HEK293 (cell line): Measurements from ENCODE around the gene PLCL1.
A peak's percentile ranks its signal among the peaks of the same experiment; 100 is the strongest.

ENCODE experiments used
- CTCF ChIA-PET: fragments of 350-600 bp; formaldehyde crosslinking; extraction: SDS; loops from one replicate; lab custom pipeline; 2021; ENCODE audit warnings: antibody characterized with exemption; lab: Yijun Ruan, JAX
- POLR2A ChIA-PET: fragments of 300-600 bp; formaldehyde crosslinking; extraction: SDS; loops from one replicate; lab custom pipeline; 2020; ENCODE audit warnings: antibody characterized with exemption, inconsistent platforms; lab: Yijun Ruan, JAX
- H3K27ac ChIP-seq: fragments of 200-500 bp; sonication (Bioruptor generic); 2 replicates; pipeline ENCODE4 v1.5.1; 2014; ENCODE audit warnings: low read depth, low read length, control low read depth, inconsistent platforms; ENCODE audit errors: extremely low read depth
- H3K36me3 ChIP-seq, 2 experiments: fragments of 200-500 bp in 1 of 2; sonication (Bioruptor generic) in 1 of 2; 1 replicate in 1 of 2; 2 replicates in 1 of 2; pipeline ENCODE4 v1.5.1; 2014 to 2017; ENCODE audit warnings: inconsistent platforms in 2 of 2, low read length in 2 of 2; ENCODE audit not compliant: control insufficient read depth in 2 of 2, insufficient read depth in 1 of 2
- H3K4me1 ChIP-seq: fragments of 200-500 bp; sonication (Bioruptor generic); 2 replicates; pipeline ENCODE4 v1.5.1; 2014; ENCODE audit warnings: mild to moderate bottlenecking, low read length, inconsistent platforms; ENCODE audit not compliant: control insufficient read depth, insufficient read depth
- H3K4me3 ChIP-seq: 2 replicates; pipeline ENCODE4 v1.5.1; 2011; ENCODE audit warnings: low read depth, mild to moderate bottlenecking, control low read depth, low read length, moderate library complexity
- H3K9me3 ChIP-seq: fragments of 200-500 bp; sonication (Bioruptor generic); 2 replicates; pipeline ENCODE4 v1.5.1; 2014; ENCODE audit warnings: low read depth, low read length, inconsistent platforms; ENCODE audit not compliant: control insufficient read depth, insufficient read depth
- GLIS2 ChIP-seq: fragments of 450-650 bp; formaldehyde crosslinking; IDR thresholded peaks from 2 replicates; pipeline ENCODE4 v1.5.1; 2016; ENCODE audit warnings: missing biosample characterization, missing genetic modification characterization
- IKZF3 ChIP-seq: fragments of 450-650 bp; IDR thresholded peaks from 2 replicates; pipeline ENCODE4 v1.5.0; 2018; ENCODE audit warnings: missing biosample characterization, mild to moderate bottlenecking, missing genetic modification characterization, moderate library complexity
- INSM2 ChIP-seq: fragments of 450-650 bp; formaldehyde crosslinking; IDR thresholded peaks from 2 replicates; pipeline ENCODE4 v1.5.1; 2016; ENCODE audit warnings: missing biosample characterization, missing genetic modification characterization
- KLF1 ChIP-seq: fragments of 450-650 bp; formaldehyde crosslinking; IDR thresholded peaks from 2 replicates; pipeline ENCODE4 v1.5.1; 2016; ENCODE audit warnings: missing biosample characterization, missing genetic modification characterization
- RBAK ChIP-seq: fragments of 450-650 bp; formaldehyde crosslinking; IDR thresholded peaks from 2 replicates; pipeline ENCODE4 v1.5.1; 2016; ENCODE audit warnings: missing biosample characterization, missing genetic modification characterization
- SALL2 ChIP-seq: fragments of 450-650 bp; formaldehyde crosslinking; IDR thresholded peaks from 2 replicates; pipeline ENCODE4 v1.5.0; 2017; ENCODE audit warnings: missing biosample characterization, mild to moderate bottlenecking, missing genetic modification characterization, borderline replicate concordance
- TRIM28 ChIP-seq: IDR thresholded peaks from 2 replicates; pipeline ENCODE4 v1.6.1; 2011; ENCODE audit warnings: low read length, control low read depth, borderline replicate concordance
- WT1 ChIP-seq: fragments of 450-650 bp; formaldehyde crosslinking; IDR thresholded peaks from 2 replicates; pipeline ENCODE4 v1.5.1; 2016; ENCODE audit warnings: missing biosample characterization, missing genetic modification characterization
- YY1 ChIP-seq: fragments of 450-650 bp; formaldehyde crosslinking; IDR thresholded peaks from 2 replicates; pipeline ENCODE4 v1.5.1; 2018; ENCODE audit warnings: missing biosample characterization, missing genetic modification characterization
- YY2 ChIP-seq: fragments of 450-650 bp; formaldehyde crosslinking; IDR thresholded peaks from 2 replicates; pipeline ENCODE4 v1.5.1; 2016; ENCODE audit warnings: missing biosample characterization, missing genetic modification characterization
- ZEB2 ChIP-seq: fragments of 450-650 bp; formaldehyde crosslinking; IDR thresholded peaks from 2 replicates; pipeline ENCODE4 v1.5.1; 2016; ENCODE audit warnings: missing biosample characterization, missing genetic modification characterization
- ZNF133 ChIP-seq: fragments of 450-650 bp; formaldehyde crosslinking; IDR thresholded peaks from 2 replicates; pipeline ENCODE4 v1.5.1; 2016; ENCODE audit warnings: missing biosample characterization, missing genetic modification characterization
- ZNF138 ChIP-seq: fragments of 450-650 bp; formaldehyde crosslinking; IDR thresholded peaks from 2 replicates; pipeline ENCODE4 v1.5.1; 2016; ENCODE audit warnings: missing biosample characterization, missing genetic modification characterization, borderline replicate concordance
- ZNF148 ChIP-seq: fragments of 450-650 bp; formaldehyde crosslinking; IDR thresholded peaks from 2 replicates; pipeline ENCODE4 v1.5.0; 2017; ENCODE audit warnings: missing biosample characterization, missing genetic modification characterization, borderline replicate concordance
- ZNF184 ChIP-seq: fragments of 450-650 bp; IDR thresholded peaks from 2 replicates; pipeline ENCODE4 v1.5.1; 2018; ENCODE audit warnings: missing biosample characterization, mild to moderate bottlenecking, missing genetic modification characterization
- ZNF223 ChIP-seq: fragments of 450-650 bp; formaldehyde crosslinking; IDR thresholded peaks from 2 replicates; pipeline ENCODE4 v1.5.1; 2016; ENCODE audit warnings: missing biosample characterization, missing genetic modification characterization
- ZNF280D ChIP-seq: fragments of 450-650 bp; formaldehyde crosslinking; IDR thresholded peaks from 2 replicates; pipeline ENCODE4 v1.5.1; 2016; ENCODE audit warnings: missing biosample characterization, missing genetic modification characterization
- ZNF335 ChIP-seq: fragments of 450-650 bp; formaldehyde crosslinking; conservative IDR thresholded peaks from 2 replicates; pipeline ENCODE4 v1.5.1; 2016; ENCODE audit warnings: missing biosample characterization, missing genetic modification characterization
- ZNF354C ChIP-seq: fragments of 450-650 bp; formaldehyde crosslinking; IDR thresholded peaks from 2 replicates; pipeline ENCODE4 v1.5.1; 2016; ENCODE audit warnings: missing biosample characterization, missing genetic modification characterization, low read depth, borderline replicate concordance
- ZNF394 ChIP-seq: fragments of 450-650 bp; formaldehyde crosslinking; IDR thresholded peaks from 2 replicates; pipeline ENCODE4 v1.5.1; 2016; ENCODE audit warnings: missing biosample characterization, missing genetic modification characterization, mild to moderate bottlenecking, moderate library complexity, borderline replicate concordance
- ZNF654 ChIP-seq: fragments of 450-650 bp; formaldehyde crosslinking; IDR thresholded peaks from 2 replicates; pipeline ENCODE4 v1.5.1; 2016; ENCODE audit warnings: low read depth, missing biosample characterization, missing genetic modification characterization
- ZNF707 ChIP-seq: fragments of 450-650 bp; formaldehyde crosslinking; IDR thresholded peaks from 2 replicates; pipeline ENCODE4 v1.5.1; 2016; ENCODE audit warnings: missing biosample characterization, missing genetic modification characterization
- ZNF791 ChIP-seq: fragments of 450-650 bp; formaldehyde crosslinking; IDR thresholded peaks from 2 replicates; pipeline ENCODE4 v1.5.1; 2016; ENCODE audit warnings: missing biosample characterization, missing genetic modification characterization
- ZSCAN23 ChIP-seq: fragments of 450-650 bp; formaldehyde crosslinking; IDR thresholded peaks from 2 replicates; pipeline ENCODE4 v1.5.1; 2016; ENCODE audit warnings: missing biosample characterization, missing genetic modification characterization
- TF ChIP-seq, protein P1 (sequence below): fragments of 450-650 bp; IDR thresholded peaks from 2 replicates; pipeline ENCODE4 v1.5.1; 2018; ENCODE audit warnings: missing biosample characterization, mild to moderate bottlenecking, missing genetic modification characterization
- TF ChIP-seq, protein P2 (sequence below): fragments of 450-650 bp; formaldehyde crosslinking; IDR thresholded peaks from 2 replicates; pipeline ENCODE4 v1.5.1; 2016; ENCODE audit warnings: missing biosample characterization, missing genetic modification characterization
- TF ChIP-seq, protein P3 (sequence below): fragments of 450-650 bp; formaldehyde crosslinking; IDR thresholded peaks from 2 replicates; pipeline ENCODE4 v1.5.1; 2017; ENCODE audit warnings: missing biosample characterization, mild to moderate bottlenecking, missing genetic modification characterization, moderate library complexity

The PLCL1 gene

GRCh38 chr2:197969391-197969893 is 165.0 kb downstream of the PLCL1 start (continued):
- TF ChIP-seq INSM2 (tag by site-specific recombination) (no peak), WT1 (tag by site-specific recombination) (0 out of 2 replicates have a peak, but pooled peaks have one; percentile 42), GLIS2 (tag by site-specific recombination) (no peak), ZNF223 (tag by site-specific recombination) (no peak), ZNF335 (tag by site-specific recombination) (no peak), YY1 (no peak), RBAK (no peak), ZNF184 (tag by site-specific recombination) (no peak), ZNF654 (tag by site-specific recombination) (no peak), SALL2 (tag by site-specific recombination) (no peak)
- TF ChIP-seq, all 188 proteins: peak for 3

DNA sequence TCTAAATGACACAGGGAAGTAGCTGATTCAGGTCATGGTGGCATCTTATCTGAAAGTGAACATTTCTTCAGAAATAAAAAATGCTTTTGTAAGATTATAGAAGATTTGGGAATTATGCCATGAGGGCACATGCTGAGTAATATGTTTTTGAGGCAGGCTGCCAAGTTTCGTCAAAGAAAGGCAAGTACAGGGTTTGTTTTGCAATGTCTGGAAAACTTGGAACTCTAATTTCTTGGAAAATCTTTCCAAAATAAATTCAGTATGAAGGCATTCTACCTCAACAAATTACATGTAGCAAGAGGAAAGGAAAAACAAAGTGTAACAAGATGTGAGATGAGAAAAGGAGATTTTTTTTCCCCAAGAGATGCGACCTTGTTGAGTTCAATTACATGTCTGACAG is 167.7 kb downstream of the PLCL1 start:
- ChIA-PET POLR2A (no interaction called here), CTCF (no interaction called here)
- no peaks in the 10 kb centered on the region for H3K36me3 ChIP-seq
- H3K4me3 ChIP-seq, result no peak overlapping the region
- H3K9me3 ChIP-seq, result no peaks in the 10 kb centered on the region
- no peak overlapping the region for H3K27ac ChIP-seq
- no peaks in the 10 kb centered on the region for H3K4me1 ChIP-seq
- TF ChIP-seq, protein P1, sequence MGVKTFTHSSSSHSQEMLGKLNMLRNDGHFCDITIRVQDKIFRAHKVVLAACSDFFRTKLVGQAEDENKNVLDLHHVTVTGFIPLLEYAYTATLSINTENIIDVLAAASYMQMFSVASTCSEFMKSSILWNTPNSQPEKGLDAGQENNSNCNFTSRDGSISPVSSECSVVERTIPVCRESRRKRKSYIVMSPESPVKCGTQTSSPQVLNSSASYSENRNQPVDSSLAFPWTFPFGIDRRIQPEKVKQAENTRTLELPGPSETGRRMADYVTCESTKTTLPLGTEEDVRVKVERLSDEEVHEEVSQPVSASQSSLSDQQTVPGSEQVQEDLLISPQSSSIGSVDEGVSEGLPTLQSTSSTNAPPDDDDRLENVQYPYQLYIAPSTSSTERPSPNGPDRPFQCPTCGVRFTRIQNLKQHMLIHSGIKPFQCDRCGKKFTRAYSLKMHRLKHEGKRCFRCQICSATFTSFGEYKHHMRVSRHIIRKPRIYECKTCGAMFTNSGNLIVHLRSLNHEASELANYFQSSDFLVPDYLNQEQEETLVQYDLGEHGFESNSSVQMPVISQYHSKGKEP (tag by site-specific recombination), result no peak
- TF ChIP-seq ZNF138 (no peak), KLF1 (tag by site-specific recombination) (no peak), IKZF3 (tag by site-specific recombination) (no peak), ZNF354C (no peak), ZNF133 (tag by site-specific recombination) (no peak), ZSCAN23 (tag by site-specific recombination) (no peak), ZNF791 (tag by site-specific recombination) (no peak), ZNF394 (no peak), ZNF280D (tag by site-specific recombination) (no peak), ZNF148 (tag by site-specific recombination) (no peak), ZNF707 (no peak), TRIM28 (no peak), YY2 (tag by site-specific recombination) (no peak), ZEB2 (tag by site-specific recombination) (no peak)
- TF ChIP-seq, protein P2, sequence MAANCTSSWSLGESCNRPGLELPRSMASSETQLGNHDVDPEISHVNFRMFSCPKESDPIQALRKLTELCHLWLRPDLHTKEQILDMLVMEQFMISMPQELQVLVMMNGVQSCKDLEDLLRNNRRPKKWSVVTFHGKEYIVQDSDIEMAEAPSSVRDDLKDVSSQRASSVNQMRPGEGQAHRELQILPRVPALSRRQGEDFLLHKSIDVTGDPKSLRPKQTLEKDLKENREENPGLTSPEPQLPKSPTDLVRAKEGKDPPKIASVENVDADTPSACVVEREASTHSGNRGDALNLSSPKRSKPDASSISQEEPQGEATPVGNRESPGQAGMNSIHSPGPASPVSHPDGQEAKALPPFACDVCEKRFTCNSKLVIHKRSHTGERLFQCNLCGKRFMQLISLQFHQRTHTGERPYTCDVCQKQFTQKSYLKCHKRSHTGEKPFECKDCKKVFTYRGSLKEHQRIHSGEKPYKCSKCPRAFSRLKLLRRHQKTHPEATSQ, result no peak
- TF ChIP-seq, protein P3, sequence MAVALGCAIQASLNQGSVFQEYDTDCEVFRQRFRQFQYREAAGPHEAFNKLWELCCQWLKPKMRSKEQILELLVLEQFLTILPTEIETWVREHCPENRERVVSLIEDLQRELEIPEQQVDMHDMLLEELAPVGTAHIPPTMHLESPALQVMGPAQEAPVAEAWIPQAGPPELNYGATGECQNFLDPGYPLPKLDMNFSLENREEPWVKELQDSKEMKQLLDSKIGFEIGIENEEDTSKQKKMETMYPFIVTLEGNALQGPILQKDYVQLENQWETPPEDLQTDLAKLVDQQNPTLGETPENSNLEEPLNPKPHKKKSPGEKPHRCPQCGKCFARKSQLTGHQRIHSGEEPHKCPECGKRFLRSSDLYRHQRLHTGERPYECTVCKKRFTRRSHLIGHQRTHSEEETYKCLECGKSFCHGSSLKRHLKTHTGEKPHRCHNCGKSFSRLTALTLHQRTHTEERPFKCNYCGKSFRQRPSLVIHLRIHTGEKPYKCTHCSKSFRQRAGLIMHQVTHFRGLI (tag by site-specific recombination), result no peak
